Keratinocyte (primary cell): ENCODE measurements around the gene TPBGL. TPM values are rescaled to one million over a fixed set of nuclear protein-coding genes. Genes with fewer than 3 reads are reported as not detected.

ENCODE experiments used
- DNase-seq: peaks from one replicate; pipeline ENCODE4 v3.0.0-alpha.2; 2011; ENCODE audit warnings: low read depth, missing footprints, low spot score
- FAIRE-seq: peaks from 2 replicates; lab custom pipeline; 2011; peaks lifted over from hg19 to GRCh38; lab: Jason Lieb, UNC
- H2AFZ ChIP-seq: 2 replicates; pipeline ENCODE4 v1.6.0; 2012; ENCODE audit warnings: low read length, control low read depth, inconsistent platforms; ENCODE audit not compliant: control insufficient read depth
- H3K27ac ChIP-seq: 2 replicates; pipeline ENCODE4 v1.5.1; 2011; ENCODE audit warnings: low read length; ENCODE audit not compliant: control insufficient read depth, insufficient read depth
- H3K27me3 ChIP-seq: 3 replicates; pipeline ENCODE4 v1.6.0; 2011; ENCODE audit warnings: low read length; ENCODE audit not compliant: control insufficient read depth, insufficient read depth; ENCODE audit errors: extremely low read depth
- H3K36me3 ChIP-seq, 2 experiments: 2 replicates in 1 of 2; 3 replicates in 1 of 2; pipeline ENCODE4 v1.5.1; 2011; ENCODE audit warnings: low read length in 2 of 2, mild to moderate bottlenecking in 1 of 2; ENCODE audit not compliant: control insufficient read depth in 2 of 2, insufficient read depth in 2 of 2; ENCODE audit errors: extremely low read depth in 1 of 2
- H3K4me1 ChIP-seq: 3 replicates; pipeline ENCODE4 v1.5.1; 2011; ENCODE audit warnings: low read length; ENCODE audit not compliant: control insufficient read depth, insufficient read depth; ENCODE audit errors: extremely low read depth
- H3K4me2 ChIP-seq: 3 replicates; pipeline ENCODE4 v1.6.0; 2011; ENCODE audit warnings: low read depth, low read length; ENCODE audit not compliant: control insufficient read depth, insufficient read depth; ENCODE audit errors: extremely low read depth
- H3K4me3 ChIP-seq, 3 experiments: fragments of 200-600 bp in 1 of 3; sonication (generic) in 1 of 3; 2 replicates in 2 of 3; 3 replicates in 1 of 3; pipeline ENCODE4 v1.5.1; 2011 to 2016; ENCODE audit warnings: low read length in 3 of 3, mild to moderate bottlenecking in 3 of 3, control low read depth in 2 of 3, inconsistent platforms in 1 of 3, low read depth in 1 of 3, mixed read lengths in 1 of 3, mixed run types in 1 of 3, moderate library complexity in 1 of 3; ENCODE audit not compliant: control insufficient read depth in 2 of 3, insufficient read depth in 2 of 3; ENCODE audit errors: extremely low read depth in 1 of 3
- H3K79me2 ChIP-seq: 2 replicates; pipeline ENCODE4 v1.6.0; 2012; ENCODE audit warnings: low read length; ENCODE audit not compliant: control insufficient read depth, insufficient read depth
- H3K9ac ChIP-seq: 3 replicates; pipeline ENCODE4 v1.6.0; 2011; ENCODE audit warnings: low read length; ENCODE audit not compliant: control insufficient read depth, insufficient read depth; ENCODE audit errors: extremely low read depth
- H3K9me1 ChIP-seq: 3 replicates; pipeline ENCODE4 v1.6.0; 2011; ENCODE audit warnings: low read length; ENCODE audit not compliant: control insufficient read depth, insufficient read depth; ENCODE audit errors: extremely low read depth
- H3K9me3 ChIP-seq: 2 replicates; pipeline ENCODE4 v1.5.1; 2012; ENCODE audit warnings: low read depth, low read length; ENCODE audit not compliant: control insufficient read depth
- H4K20me1 ChIP-seq: 3 replicates; pipeline ENCODE4 v1.6.0; 2011; ENCODE audit warnings: low read length; ENCODE audit not compliant: control insufficient read depth, insufficient read depth; ENCODE audit errors: extremely low read depth
- CTCF ChIP-seq, 3 experiments: IDR thresholded peaks in 1 of 3; conservative IDR thresholded peaks in 1 of 3; optimal IDR thresholded peaks in 1 of 3; 2 replicates in 2 of 3; 3 replicates in 1 of 3; pipeline versions ENCODE3 to v1.5.1; 2011; ENCODE audit warnings: low read length in 3 of 3, mild to moderate bottlenecking in 3 of 3, moderate library complexity in 2 of 3, control low read depth in 1 of 3, inconsistent platforms in 1 of 3; ENCODE audit not compliant: insufficient read depth in 2 of 3; ENCODE audit errors: extremely low read depth in 1 of 3
- EZH2 ChIP-seq: IDR thresholded peaks from one replicate; pipeline ENCODE4 v1.6.1; 2012; ENCODE audit warnings: inconsistent platforms, mild to moderate bottlenecking, low read length, moderate library complexity
- dilution Hi-C: fragments of 300-500 bp; cut with MboI; formaldehyde crosslinking; loops from one replicate; pipeline ENCODE4 v1.7.0; 2020; ENCODE audit warnings: low sequenced_read_pairs; ENCODE audit not compliant: extremely low pct_ligation_motif_present
- polyA plus RNA-seq, 5 experiments: library from polyadenylated mRNA; depleted of rRNA in 3 of 5; stranded (reverse) in 3 of 5; stranded (forward) in 1 of 5; unstranded in 1 of 5; fragments of >200 nt; gene quantifications; 1 replicate in 1 of 5; 2 replicates in 3 of 5; 3 replicates in 1 of 5; pipeline versions ENCODE4 v1.2.1 to v1.2.3, GENCODE V29; 2011 to 2012; ENCODE audit warnings: missing spikeins in 2 of 5, low read depth in 1 of 5, low replicate concordance in 1 of 5

Gene TPBGL
- polyA plus RNA-seq, 1 donor (not counting 4 experiments of a cell fraction or from before 2014, with no cell fraction given): not detected

- Histone ChIP-seq H3K4me3 (no peak overlapping the region), H2AFZ (no peak overlapping the region), H3K9me1 (no peaks in the 10 kb centered on the region), H3K79me2 (no peaks in the 10 kb centered on the region), H3K27me3 (peaks cover 37% of the 10 kb centered on the region), H3K9ac (no peak overlapping the region), H3K4me1 (no peaks in the 10 kb centered on the region), H3K36me3 (no peaks in the 10 kb centered on the region), H4K20me1 (no peaks in the 10 kb centered on the region), H3K9me3 (no peaks in the 10 kb centered on the region), H3K4me2 (no peak overlapping the region), H3K27ac (no peak overlapping the region)
- TF ChIP-seq EZH2 (no peak), CTCF (optimal IDR thresholded peaks at IDR 0.05 in 1 of 3, IDR thresholded peaks at IDR 0.05 in 1 of 3, conservative IDR thresholded peaks at IDR 0.05 in 1 of 3; ENCODE audit: extremely low read depth in 1 of 3, insufficient read depth in 2 of 3, low read length in 3 of 3) (no peak)
- dilution Hi-C loops: no loop called here
- DNase-seq (no peak), FAIRE-seq (no peak)
Measured at GRCh38 chr11:75193271-75193670, 47.3 kb upstream of the TPBGL start.

GRCh38 chr11:75193711-75194110 lies 46.9 kb upstream of the TPBGL start:
- Histone ChIP-seq H3K79me2 (no peaks in the 10 kb centered on the region), H3K4me3 (no peak overlapping the region), H3K4me1 (no peaks in the 10 kb centered on the region), H3K9ac (no peak overlapping the region), H3K27ac (no peak overlapping the region), H2AFZ (no peak overlapping the region), H3K9me3 (no peaks in the 10 kb centered on the region), H3K9me1 (no peaks in the 10 kb centered on the region), H3K27me3 (peaks cover 37% of the 10 kb centered on the region), H4K20me1 (no peaks in the 10 kb centered on the region), H3K4me2 (no peak overlapping the region), H3K36me3 (no peaks in the 10 kb centered on the region)
- no peak for FAIRE-seq
- DNase-seq: no peak
- dilution Hi-C loops: no loop called here
- TF ChIP-seq EZH2: no peak
- TF ChIP-seq CTCF (optimal IDR thresholded peaks at IDR 0.05 in 1 of 3, IDR thresholded peaks at IDR 0.05 in 1 of 3, conservative IDR thresholded peaks at IDR 0.05 in 1 of 3; ENCODE audit: extremely low read depth in 1 of 3, insufficient read depth in 2 of 3, low read length in 3 of 3): no peak
